NOMO-1 treated with dmso at 0.1 percent for 144 hours (cell line): ENCODE data around the gene WNK2.
"Not testable (repeated sequence)": the region's sequence is repeated elsewhere in the genome, so short reads cannot be mapped to it uniquely, and the experiment has no call there.

Source experiments
- DNase-seq: peaks from one replicate; lab custom pipeline; 2025; ENCODE audit not compliant: unreplicated experiment; lab: John Stamatoyannopoulos, UW

WNK2 gene

DNA sequence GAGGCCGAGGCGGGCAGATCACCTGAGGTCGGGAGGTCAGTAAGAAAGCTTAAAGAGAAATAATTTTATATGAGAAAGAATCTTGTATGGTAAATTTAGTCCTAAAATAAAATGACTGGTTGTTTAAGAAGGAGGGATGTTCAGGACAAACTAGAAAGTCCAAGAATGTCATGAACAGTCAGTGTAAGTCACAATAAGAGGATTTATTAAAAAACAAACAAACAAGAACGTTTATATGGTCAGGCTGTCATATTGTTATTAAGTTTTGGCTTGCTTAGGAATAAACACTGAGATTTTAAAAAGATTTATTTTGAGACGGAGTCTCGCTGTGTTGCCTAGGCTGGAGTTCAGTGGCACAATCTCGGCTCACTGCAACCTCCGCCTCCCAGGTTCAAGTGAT is 176.0 kb downstream of the WNK2 start:
- not testable (repeated sequence) for DNase-seq

DNA sequence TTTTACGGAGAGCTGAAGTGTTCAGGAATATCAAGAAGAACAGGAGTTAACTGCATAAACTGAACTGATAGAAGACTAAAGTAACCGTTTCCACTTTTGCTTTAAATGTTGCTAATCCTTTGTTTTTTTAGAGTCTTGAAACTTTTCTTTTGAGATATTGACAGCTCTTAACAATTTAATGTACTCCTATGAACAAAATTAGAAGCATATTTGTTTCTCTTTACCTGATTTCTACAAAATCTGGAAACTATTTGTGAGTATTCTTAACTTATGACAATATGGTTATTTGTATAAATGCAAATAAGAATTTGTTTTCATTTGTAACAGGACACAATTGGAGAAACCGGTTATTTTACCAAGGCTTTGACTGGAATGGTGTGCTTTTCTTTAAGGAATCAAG is 178.1 kb downstream of the WNK2 start:
- no peak for DNase-seq

DNA sequence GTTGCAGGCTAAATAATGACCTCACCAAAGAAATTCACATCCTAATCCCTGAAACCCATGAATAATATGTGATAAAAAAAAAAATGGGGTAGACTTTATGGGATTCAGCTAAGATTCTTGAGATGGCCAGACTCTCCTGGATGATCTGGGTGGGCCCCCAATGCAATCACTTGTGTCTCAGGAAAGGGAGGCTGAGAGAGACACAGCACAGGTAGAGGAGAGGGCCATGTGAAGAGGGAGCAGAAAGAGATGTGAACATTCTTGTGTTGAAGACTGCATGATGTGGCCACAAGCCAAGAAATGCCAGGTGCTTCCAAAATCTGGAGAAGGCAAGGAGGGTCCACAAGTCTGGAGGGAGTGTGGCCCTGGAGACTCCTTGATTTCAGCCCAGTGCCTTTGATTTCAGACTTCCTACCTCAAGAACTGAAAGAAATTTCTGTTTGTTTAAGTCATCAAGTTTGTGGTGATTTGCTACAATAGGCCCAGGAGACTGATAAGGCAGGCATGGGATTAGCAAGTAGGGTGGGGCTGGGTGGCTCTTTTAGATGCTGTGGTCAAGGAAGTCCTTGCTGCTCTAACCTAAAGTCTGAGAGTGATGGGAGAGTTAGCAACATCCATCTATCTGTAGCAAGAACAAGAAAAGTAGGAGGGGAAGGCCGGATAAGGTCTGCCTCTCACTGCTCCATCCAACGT is 180.9 kb downstream of the WNK2 start:
- no peak for DNase-seq

DNA sequence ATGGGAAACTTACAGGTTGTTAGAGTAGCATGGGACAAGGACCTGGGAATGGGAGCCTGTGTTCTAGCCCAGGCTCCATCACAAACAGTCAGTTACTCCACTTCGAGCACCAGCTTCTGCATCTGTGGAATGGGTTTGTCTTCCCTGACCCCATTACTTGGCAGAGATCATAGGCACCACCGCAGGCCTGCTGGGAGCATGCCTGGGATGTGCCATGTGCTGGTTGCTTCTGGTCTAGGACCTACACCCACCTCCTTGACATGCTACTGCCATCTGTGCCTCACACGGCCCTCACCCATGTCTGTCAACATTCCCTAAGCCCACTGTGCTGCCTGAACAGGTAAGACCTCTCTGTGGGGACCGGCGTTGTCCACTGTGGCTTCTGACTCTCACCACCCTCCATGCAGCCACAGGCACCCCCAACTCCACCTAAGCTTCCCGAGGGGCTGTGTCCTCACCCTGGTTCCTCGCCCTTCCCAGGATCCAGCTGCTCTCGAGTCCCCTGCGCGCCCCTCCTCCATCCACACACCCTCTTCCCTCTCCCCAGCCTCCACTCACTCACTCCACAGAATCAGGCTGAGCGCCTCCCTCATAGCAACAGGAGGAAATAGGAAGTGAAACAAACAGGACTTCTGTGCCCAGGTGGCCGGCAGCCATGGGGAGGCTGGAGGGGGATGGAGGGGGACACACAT is 181.6 kb downstream of the WNK2 start:
- peak; percentile 10 for DNase-seq

DNA sequence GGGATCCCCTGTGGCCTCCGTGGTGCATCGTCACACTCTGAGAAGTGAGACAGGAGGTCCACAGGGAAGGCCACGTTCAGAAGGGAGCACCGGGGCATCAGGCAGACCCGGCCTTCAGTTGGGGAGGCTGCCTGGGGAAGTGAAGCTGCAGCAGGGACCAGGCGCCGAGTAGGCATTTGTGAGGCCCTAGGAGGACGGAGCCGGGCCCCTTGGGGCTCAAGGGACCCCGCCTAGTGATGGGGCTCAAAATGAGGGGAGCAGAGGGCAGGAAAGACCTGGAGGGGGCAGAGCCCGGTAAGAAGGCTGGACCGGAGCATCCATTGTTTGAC is 182.1 kb downstream of the WNK2 start:
- no peak for DNase-seq

DNA sequence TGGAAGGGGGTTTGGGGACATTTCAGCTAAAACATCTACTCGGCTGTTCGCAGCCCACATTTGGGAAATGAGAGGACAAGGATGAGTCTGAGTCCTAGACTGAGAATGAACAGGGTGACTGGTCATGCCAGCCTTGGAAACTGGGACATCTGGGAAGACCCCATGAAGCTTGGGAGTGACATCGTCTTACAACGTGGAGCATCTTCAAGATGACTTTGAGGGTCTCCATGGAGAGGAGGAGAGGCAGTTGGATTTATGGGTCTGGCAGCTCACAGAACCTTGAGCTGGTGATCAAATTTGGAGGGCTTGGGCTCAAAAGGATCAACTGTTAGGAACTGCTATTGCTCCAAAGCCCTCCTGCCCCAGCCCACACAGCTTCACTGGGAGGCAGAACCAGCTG is 182.5 kb downstream of the WNK2 start:
- DNase-seq: not testable (repeated sequence)

DNA sequence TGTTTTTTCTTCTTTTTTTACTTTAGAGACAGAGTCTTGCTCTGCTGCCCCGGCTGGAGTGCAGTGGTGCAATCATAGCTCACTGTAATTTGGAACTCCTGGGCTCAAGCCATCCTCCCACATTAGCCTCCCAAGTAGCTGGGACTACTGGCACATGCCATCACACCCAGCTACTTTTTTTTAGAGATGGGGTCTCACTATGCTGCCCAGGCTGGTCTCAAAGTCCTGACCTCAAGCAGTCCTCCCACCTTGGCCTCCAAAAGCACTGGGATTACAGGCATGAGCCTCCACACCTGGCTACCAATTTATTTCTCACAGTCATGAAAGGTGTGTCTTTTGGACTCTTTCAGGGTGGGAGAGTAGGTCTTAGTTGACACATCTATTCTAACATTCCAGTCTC is 184.5 kb downstream of the WNK2 start:
- no peak for DNase-seq

DNA sequence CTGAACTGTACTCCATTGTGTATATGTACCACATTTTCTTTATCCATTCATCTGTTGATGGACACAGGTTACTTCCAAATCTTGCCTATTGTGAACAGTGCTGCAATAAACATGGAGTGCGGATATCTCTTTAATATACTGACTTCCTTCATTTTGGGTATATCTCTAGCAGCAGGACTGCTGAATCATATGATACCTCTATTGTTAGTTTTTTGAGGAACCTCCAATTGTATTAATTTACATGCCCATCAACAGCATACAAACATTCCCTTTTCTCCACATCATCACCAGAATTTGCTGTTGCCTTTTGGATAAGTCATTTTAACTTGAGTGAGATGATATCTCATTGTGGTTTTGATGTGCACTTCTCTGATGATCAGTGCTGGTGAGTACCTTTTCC is 185.7 kb downstream of the WNK2 start:
- no peak for DNase-seq
